CD8-positive, alpha-beta memory T cell (primary cell): ENCODE data around the gene UPF2. TPM values are rescaled to one million over a fixed set of nuclear protein-coding genes. Genes with fewer than 3 reads are reported as not detected.
A peak's percentile ranks its signal among the peaks of the same experiment; 100 is the strongest.

Experiments
- CTCF ChIA-PET: fragments of 350-600 bp; sonication (Branson Sonifier 250); formaldehyde crosslinking; loops from one replicate; lab custom pipeline; 2021; ENCODE audit warnings: antibody characterized with exemption; lab: Charles Lee
- POLR2A ChIA-PET: fragments of 350-600 bp; sonication (Branson Sonifier 250); formaldehyde crosslinking; loops from one replicate; lab custom pipeline; 2021; ENCODE audit warnings: antibody characterized with exemption; lab: Charles Lee
- DNase-seq, 5 donors: peaks; one replicate each; pipeline versions ENCODE4 v3.0.0 to v3.0.0-alpha.2; 2020 to 2022; ENCODE audit warnings: mixed read lengths in 1 of 5
- H3K27ac ChIP-seq: one replicate; pipeline ENCODE4 v1.7.0; 2013; ENCODE audit warnings: low read depth, mild to moderate bottlenecking, low read length, moderate library complexity
- H3K27me3 ChIP-seq: 2 replicates; pipeline ENCODE4 v1.7.0; 2013; ENCODE audit warnings: low read length, mild to moderate bottlenecking; ENCODE audit not compliant: insufficient read depth, poor library complexity, severe bottlenecking
- H3K36me3 ChIP-seq: 2 replicates; pipeline ENCODE4 v1.7.0; 2013; ENCODE audit warnings: mild to moderate bottlenecking, low read length, moderate library complexity; ENCODE audit not compliant: insufficient read depth
- H3K4me1 ChIP-seq: 2 replicates; pipeline ENCODE4 v1.7.0; 2013; ENCODE audit warnings: mild to moderate bottlenecking, low read length, moderate library complexity; ENCODE audit not compliant: insufficient read depth
- H3K4me3 ChIP-seq: 2 replicates; pipeline ENCODE4 v1.7.0; 2013; ENCODE audit warnings: mild to moderate bottlenecking, low read length
- H3K9me3 ChIP-seq: 2 replicates; pipeline ENCODE4 v1.7.0; 2013; ENCODE audit warnings: mild to moderate bottlenecking, low read length
- H3K27ac Mint-ChIP-seq, 8 donors: one replicate each; pipeline ENCODE4 v1.8.0; 2020 to 2021; ENCODE audit warnings: mixed read lengths in 8 of 8, mild to moderate bottlenecking in 6 of 8, inconsistent platforms in 3 of 8, moderate library complexity in 3 of 8
- H3K27me3 Mint-ChIP-seq, 2 donors: one replicate each; pipeline ENCODE4 v1.8.0; 2020 to 2021; ENCODE audit warnings: mixed read lengths in 2 of 2, mild to moderate bottlenecking in 1 of 2, moderate library complexity in 1 of 2
- H3K36me3 Mint-ChIP-seq, 3 donors: one replicate each; pipeline ENCODE4 v1.8.0; 2020 to 2021; ENCODE audit warnings: mixed read lengths in 3 of 3, inconsistent platforms in 1 of 3, mild to moderate bottlenecking in 1 of 3
- H3K4me1 Mint-ChIP-seq, 3 donors: one replicate each; pipeline ENCODE4 v1.8.0; 2020 to 2021; ENCODE audit warnings: mixed read lengths in 3 of 3, inconsistent platforms in 1 of 3, mild to moderate bottlenecking in 1 of 3
- H3K4me3 Mint-ChIP-seq, 7 donors: one replicate each; pipeline ENCODE4 v1.8.0; 2020 to 2021; ENCODE audit warnings: mixed read lengths in 7 of 7, mild to moderate bottlenecking in 6 of 7, moderate library complexity in 4 of 7, inconsistent platforms in 2 of 7
- H3K9me3 Mint-ChIP-seq, 5 donors: one replicate each; pipeline ENCODE4 v1.8.0; 2020 to 2022; ENCODE audit warnings: mixed read lengths in 5 of 5, mild to moderate bottlenecking in 3 of 5, moderate library complexity in 2 of 5, inconsistent platforms in 1 of 5
- polyA plus RNA-seq: library from polyadenylated mRNA; unstranded; fragments of 300-500 nt; fragmentation: Illumina TruSeq; gene quantifications from one replicate; pipeline ENCODE4 v1.2.3, GENCODE V29; 2021
- total RNA-seq, 2 experiments: library from RNA; stranded (reverse); gene quantifications; one replicate each; pipeline ENCODE4 v1.2.3, GENCODE V29; 2021

UPF2 gene
- total and polyA plus RNA-seq, 3 experiments from 2014 or later, result 18.5 to 42.4 (median 39.8) TPM

DNA sequence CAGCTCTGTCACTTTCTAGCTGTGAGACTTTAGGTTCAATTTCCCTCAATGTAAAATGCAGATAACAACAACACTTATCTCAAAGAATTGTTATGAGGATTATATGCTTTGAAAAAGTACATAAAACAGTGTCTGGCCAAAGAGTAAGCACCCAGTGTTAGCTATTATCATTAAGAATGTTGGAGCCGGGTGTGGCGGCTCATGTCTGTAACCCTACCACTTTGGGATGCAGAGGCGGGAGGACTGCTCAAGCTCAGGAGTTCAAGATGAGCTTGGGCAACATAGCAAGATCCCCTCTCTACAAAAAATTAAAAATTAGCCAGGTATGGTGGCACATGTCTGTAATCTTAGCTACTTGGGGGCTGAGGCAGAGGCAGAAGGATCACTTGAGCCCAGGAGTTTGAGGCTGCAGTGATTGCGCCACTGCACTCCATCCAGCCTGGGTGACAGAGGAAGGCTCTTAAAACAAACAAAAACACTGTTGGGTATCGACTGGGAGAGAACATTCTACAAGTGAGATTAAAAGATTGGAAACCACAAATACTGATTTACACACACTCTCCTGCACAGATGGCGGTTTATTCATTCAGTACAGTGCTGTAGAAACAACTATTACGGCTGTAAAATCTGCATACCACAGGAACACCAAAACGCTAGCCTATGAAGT is 112.2 kb downstream of the UPF2 start:
- Mint-ChIP-seq H3K27me3 (no peaks in the 10 kb centered on the region), H3K9me3 (no peaks in the 10 kb centered on the region), H3K4me3 (no peak overlapping the region), H3K36me3 (peaks cover 16 to 81% (median 36%) of the 10 kb centered on the region in 3 donors), H3K27ac (peak overlapping the region in 3 of 8 donors; percentile 32 to 74 (median 47)), H3K4me1 (no peaks in the 10 kb centered on the region)
- CTCF ChIA-PET, result interaction anchor here (0.7 kb wide), 1 partner anchor 9 kb away, joined by 3 read pairs; no protein-coding TSS in a partner anchor
- DNase-seq, result no peak
- Histone ChIP-seq H3K9me3 (no peaks in the 10 kb centered on the region), H3K27me3 (no peaks in the 10 kb centered on the region), H3K4me3 (no peak overlapping the region), H3K27ac (no peak overlapping the region), H3K4me1 (no peaks in the 10 kb centered on the region), H3K36me3 (peaks cover 49% of the 10 kb centered on the region)
- POLR2A ChIA-PET, result no interaction called here

DNA sequence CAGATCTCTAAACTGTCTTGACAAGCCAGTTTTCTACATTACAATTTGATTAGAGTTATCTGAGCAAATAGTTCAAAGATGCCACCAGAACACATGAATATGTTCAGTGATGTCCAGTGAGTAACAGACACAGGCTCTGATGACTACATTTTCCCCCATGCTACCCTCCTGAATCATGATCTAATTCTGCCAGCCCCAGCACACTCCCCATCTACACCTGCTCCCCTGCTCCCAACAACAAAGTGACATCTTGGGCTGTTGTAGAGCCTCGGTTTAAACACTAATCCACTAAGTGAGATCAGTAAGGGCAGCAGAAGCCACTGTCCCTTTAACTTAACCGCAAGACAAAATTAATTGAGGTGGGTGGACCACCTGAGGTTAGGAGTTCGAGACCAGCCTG is 114.9 kb downstream of the UPF2 start:
- no peaks in the 10 kb centered on the region for H3K27me3 ChIP-seq
- peaks cover 35% of the 10 kb centered on the region for H3K36me3 ChIP-seq
- no peak for DNase-seq
- H3K4me1 ChIP-seq, result no peaks in the 10 kb centered on the region
- ChIA-PET CTCF (no interaction called here), POLR2A (no interaction called here)
- peak overlapping the region in 1 of 8 donors; percentile 73 for H3K27ac Mint-ChIP-seq
- H3K9me3 Mint-ChIP-seq, result no peaks in the 10 kb centered on the region
- no peaks in the 10 kb centered on the region for H3K4me1 Mint-ChIP-seq
- no peak overlapping the region for H3K4me3 ChIP-seq
- no peak overlapping the region for H3K27ac ChIP-seq
- H3K36me3 Mint-ChIP-seq, result peaks cover 13 to 78% (median 37%) of the 10 kb centered on the region in 3 donors
- H3K4me3 Mint-ChIP-seq, result no peak overlapping the region
- H3K27me3 Mint-ChIP-seq, result no peaks in the 10 kb centered on the region
- H3K9me3 ChIP-seq, result no peaks in the 10 kb centered on the region

DNA sequence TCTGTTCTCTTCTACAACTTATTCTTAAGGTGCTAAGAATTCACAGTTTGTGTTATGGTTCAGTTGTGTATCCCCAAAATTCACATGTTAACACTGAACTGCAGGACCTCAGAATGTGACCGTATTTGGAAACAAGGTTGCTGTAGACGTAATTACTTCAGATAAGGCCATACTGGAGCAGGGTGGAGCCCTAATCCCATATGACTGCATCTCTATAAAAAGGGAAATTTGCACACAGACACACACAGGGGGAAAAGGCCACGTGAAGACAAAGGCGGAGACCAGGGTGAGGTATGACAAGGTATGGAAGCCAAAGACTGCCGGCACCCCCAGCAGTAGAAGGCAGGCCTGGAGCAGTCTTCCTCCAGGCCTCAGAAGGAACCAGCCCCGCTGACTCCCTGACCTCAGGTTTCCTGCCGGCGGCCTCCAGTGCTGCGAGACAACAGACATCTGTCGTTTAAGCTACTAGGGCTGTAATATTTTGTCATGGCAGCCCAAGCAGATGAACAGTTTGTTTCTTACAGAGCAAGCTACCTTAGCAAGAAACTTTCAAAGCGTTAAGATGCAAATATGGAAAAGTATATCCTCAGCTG is 120.7 kb downstream of the UPF2 start:
- H3K27ac ChIP-seq, result no peak overlapping the region
- no peak overlapping the region for H3K4me3 ChIP-seq
- H3K9me3 ChIP-seq, result no peaks in the 10 kb centered on the region
- ChIA-PET POLR2A (no interaction called here), CTCF (interaction anchor here (0.6 kb wide), 1 partner anchor 421 kb away, joined by 3 read pairs; no protein-coding TSS in a partner anchor)
- H3K27me3 ChIP-seq, result no peaks in the 10 kb centered on the region
- H3K27ac Mint-ChIP-seq, result peak overlapping the region in 1 of 8 donors; percentile 49
- no peak overlapping the region for H3K4me3 Mint-ChIP-seq
- H3K36me3 ChIP-seq, result peaks cover 34% of the 10 kb centered on the region
- no peaks in the 10 kb centered on the region for H3K9me3 Mint-ChIP-seq
- H3K36me3 Mint-ChIP-seq, result peaks cover 11 to 65% (median 28%) of the 10 kb centered on the region in 3 donors
- no peaks in the 10 kb centered on the region for H3K27me3 Mint-ChIP-seq
- DNase-seq, result no peak
- no peaks in the 10 kb centered on the region for H3K4me1 Mint-ChIP-seq
- no peaks in the 10 kb centered on the region for H3K4me1 ChIP-seq

DNA sequence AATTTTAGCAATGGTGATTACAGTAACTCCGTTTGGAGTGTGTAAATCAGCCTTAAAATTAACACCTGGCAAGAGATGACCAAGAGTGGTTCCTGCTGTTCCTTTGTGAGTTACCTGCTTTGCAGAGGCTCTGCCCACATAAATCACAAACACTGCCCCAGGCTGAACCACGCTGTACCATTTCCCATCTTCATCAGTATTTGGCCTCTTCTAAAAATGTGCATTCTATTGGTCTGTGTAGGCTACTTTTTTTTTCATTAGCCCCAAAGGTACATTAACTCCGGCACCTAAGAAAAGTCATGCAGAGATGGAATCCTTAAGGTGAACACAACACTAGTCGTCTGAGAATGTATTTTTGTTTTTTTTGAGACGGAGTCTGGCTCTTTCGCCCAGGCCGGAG is 123.3 kb downstream of the UPF2 start:
- CTCF ChIA-PET, result no interaction called here
- Histone ChIP-seq H3K36me3 (peaks cover 23% of the 10 kb centered on the region), H3K4me3 (no peak overlapping the region), H3K9me3 (no peaks in the 10 kb centered on the region), H3K27ac (no peak overlapping the region), H3K4me1 (no peaks in the 10 kb centered on the region), H3K27me3 (no peaks in the 10 kb centered on the region)
- H3K27ac Mint-ChIP-seq, result no peak overlapping the region
- POLR2A ChIA-PET, result no interaction called here
- H3K4me1 Mint-ChIP-seq, result no peaks in the 10 kb centered on the region
- H3K36me3 Mint-ChIP-seq, result peaks cover 11 to 44% (median 12%) of the 10 kb centered on the region in 3 donors
- H3K9me3 Mint-ChIP-seq, result no peaks in the 10 kb centered on the region
- H3K4me3 Mint-ChIP-seq, result no peak overlapping the region
- no peaks in the 10 kb centered on the region for H3K27me3 Mint-ChIP-seq
- no peak for DNase-seq

DNA sequence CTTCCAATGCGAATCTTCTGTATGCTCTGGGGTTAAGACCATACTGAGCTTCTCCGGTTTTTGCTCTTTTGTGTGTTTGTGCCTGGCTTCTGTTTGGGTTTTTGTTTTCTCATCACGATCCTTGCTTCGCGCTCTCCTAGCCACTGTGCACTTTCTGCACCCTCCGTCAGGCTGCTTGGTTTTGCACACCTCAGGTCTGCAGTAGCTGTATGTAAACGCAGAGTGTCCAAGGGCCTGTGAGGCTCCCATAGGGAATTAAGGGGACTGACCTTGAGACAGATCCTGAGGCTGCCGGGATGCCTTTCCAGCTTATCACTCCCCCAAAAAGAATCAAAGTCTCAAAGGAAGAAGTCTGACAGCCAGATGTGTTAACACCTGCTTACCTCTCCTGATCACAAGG is 124.2 kb downstream of the UPF2 start:
- Mint-ChIP-seq H3K27me3 (no peaks in the 10 kb centered on the region), H3K9me3 (no peaks in the 10 kb centered on the region), H3K4me3 (no peak overlapping the region), H3K36me3 (peaks cover 11 to 41% (median 12%) of the 10 kb centered on the region in 3 donors), H3K27ac (peak overlapping the region in 2 of 8 donors; percentile 1 to 41), H3K4me1 (no peaks in the 10 kb centered on the region)
- no peaks in the 10 kb centered on the region for H3K27me3 ChIP-seq
- no peaks in the 10 kb centered on the region for H3K4me1 ChIP-seq
- DNase-seq, result no peak
- ChIA-PET CTCF (no interaction called here), POLR2A (no interaction called here)
- no peak overlapping the region for H3K4me3 ChIP-seq
- no peaks in the 10 kb centered on the region for H3K9me3 ChIP-seq
- peaks cover 23% of the 10 kb centered on the region for H3K36me3 ChIP-seq
- H3K27ac ChIP-seq, result no peak overlapping the region

DNA sequence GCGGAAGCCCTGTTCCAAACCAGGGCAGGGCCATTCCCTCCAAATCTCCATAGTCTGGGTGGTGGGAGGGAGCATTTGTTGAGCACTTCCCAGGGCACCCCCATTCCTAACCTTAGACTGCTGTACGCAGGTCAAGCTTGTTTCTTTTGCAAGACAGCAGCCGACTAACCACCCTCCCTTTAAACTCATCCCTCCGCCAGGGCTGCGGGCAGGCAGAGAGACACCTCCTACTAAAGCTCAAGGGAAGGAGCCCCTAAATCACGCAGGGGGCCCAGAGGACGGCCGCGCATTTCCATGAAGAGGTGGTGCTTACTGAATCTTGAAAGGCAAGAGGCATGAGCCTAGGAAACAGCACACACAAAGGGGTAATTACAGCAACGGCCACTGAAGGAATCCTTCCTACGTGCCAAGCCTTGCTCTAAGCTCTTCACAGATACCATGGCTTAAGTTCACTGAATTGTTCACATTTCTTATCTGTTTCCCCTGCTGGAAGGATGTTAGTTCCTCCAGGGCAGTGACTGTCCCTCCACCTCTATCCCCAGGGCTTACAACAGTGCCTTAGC is 129.4 kb downstream of the UPF2 start:
- H3K4me1 Mint-ChIP-seq, result no peaks in the 10 kb centered on the region
- no peaks in the 10 kb centered on the region for H3K4me1 ChIP-seq
- no peaks in the 10 kb centered on the region for H3K27me3 ChIP-seq
- no peaks in the 10 kb centered on the region for H3K9me3 Mint-ChIP-seq
- no peaks in the 10 kb centered on the region for H3K36me3 ChIP-seq
- H3K36me3 Mint-ChIP-seq, result no peaks in the 10 kb centered on the region
- no peak overlapping the region for H3K27ac Mint-ChIP-seq
- DNase-seq, result no peak
- no peak overlapping the region for H3K4me3 ChIP-seq
- no peak overlapping the region for H3K4me3 Mint-ChIP-seq
- no peaks in the 10 kb centered on the region for H3K9me3 ChIP-seq
- no peak overlapping the region for H3K27ac ChIP-seq
- ChIA-PET POLR2A (interaction anchor here (0.6 kb wide), 1 partner anchor 90 kb away, joined by 3 read pairs; the partner anchor contains the start of gene PROSER2), CTCF (interaction anchor here (1.0 kb wide), 1 partner anchor 9 kb away, joined by 3 read pairs; no protein-coding TSS in a partner anchor)
- H3K27me3 Mint-ChIP-seq, result peaks cover 0 to 6% of the 10 kb centered on the region in 2 donors

DNA sequence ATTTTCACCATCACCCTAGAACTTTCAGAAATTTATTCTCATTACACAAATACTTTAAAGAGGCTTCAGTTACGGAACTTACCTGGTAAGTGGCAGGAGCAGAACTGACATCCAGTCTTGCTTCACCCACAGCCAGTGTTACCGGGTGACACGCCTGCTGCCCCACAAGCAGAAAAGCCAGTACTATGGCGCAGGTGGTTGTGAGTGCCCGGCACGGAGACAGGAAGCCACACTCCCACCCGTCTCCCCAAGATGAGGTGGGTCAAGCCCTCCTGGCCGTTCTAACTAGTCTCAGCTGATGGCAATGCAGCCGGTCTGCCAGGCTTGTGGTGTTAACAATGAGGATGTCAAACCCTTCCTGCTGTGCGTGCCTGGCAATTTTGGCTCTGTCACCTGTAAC is 132.5 kb downstream of the UPF2 start:
- H3K36me3 ChIP-seq, result no peaks in the 10 kb centered on the region
- H3K27me3 ChIP-seq, result no peaks in the 10 kb centered on the region
- Mint-ChIP-seq H3K27ac (no peak overlapping the region), H3K27me3 (peaks cover 0 to 6% of the 10 kb centered on the region in 2 donors), H3K36me3 (peaks cover 0 to 2% (median 0%) of the 10 kb centered on the region in 3 donors), H3K4me1 (peaks cover 1 to 5% (median 3%) of the 10 kb centered on the region in 3 donors), H3K4me3 (no peak overlapping the region), H3K9me3 (no peaks in the 10 kb centered on the region)
- H3K4me3 ChIP-seq, result no peak overlapping the region
- POLR2A ChIA-PET, result no interaction called here
- no peak overlapping the region for H3K27ac ChIP-seq
- no peaks in the 10 kb centered on the region for H3K9me3 ChIP-seq
- H3K4me1 ChIP-seq, result no peaks in the 10 kb centered on the region
- no peak for DNase-seq
- CTCF ChIA-PET, result no interaction called here

DNA sequence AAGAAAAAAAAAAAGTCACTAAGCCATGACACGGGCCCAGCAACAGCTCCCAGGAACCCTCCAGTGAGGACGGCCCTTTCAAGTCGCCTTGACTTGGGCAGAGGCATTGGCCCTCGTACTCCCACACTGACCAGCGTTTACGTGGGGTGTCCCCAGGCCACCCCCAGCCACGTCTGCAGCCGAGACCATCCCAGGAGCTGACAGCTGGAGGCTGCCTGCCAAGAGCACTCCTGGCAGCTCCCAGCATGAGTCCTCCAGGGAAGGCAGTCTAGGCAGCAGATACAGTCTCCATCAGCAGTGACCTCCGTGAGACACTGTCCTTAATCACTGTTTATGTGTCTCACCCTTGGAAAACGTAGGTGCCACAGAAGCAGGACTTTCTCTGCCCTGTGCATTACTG is 133.0 kb downstream of the UPF2 start:
- no peak for DNase-seq
- H3K4me3 ChIP-seq, result no peak overlapping the region
- no peaks in the 10 kb centered on the region for H3K27me3 ChIP-seq
- no peaks in the 10 kb centered on the region for H3K4me1 ChIP-seq
- ChIA-PET CTCF (no interaction called here), POLR2A (no interaction called here)
- H3K27ac ChIP-seq, result no peak overlapping the region
- H3K9me3 ChIP-seq, result no peaks in the 10 kb centered on the region
- Mint-ChIP-seq H3K27me3 (peaks cover 0 to 6% of the 10 kb centered on the region in 2 donors), H3K4me3 (no peak overlapping the region), H3K4me1 (peaks cover 1 to 5% (median 3%) of the 10 kb centered on the region in 3 donors), H3K36me3 (peaks cover 0 to 2% (median 0%) of the 10 kb centered on the region in 3 donors), H3K9me3 (no peaks in the 10 kb centered on the region), H3K27ac (no peak overlapping the region)
- no peaks in the 10 kb centered on the region for H3K36me3 ChIP-seq
